Measurements from ENCODE around the gene RHBDL2.

- TF ChIP-seq CTCF (IDR thresholded peaks at IDR 0.05; ENCODE audit: low read depth, low read length) (no peak), MYC (IDR thresholded peaks at IDR 0.05; ENCODE audit: low read depth, low read length) (no peak), POLR2A (IDR thresholded peaks at IDR 0.05; ENCODE audit: extremely low read depth, insufficient read length) (no peak)
Observed at GRCh38 chr1:38918568-38918967, 23.1 kb downstream of the RHBDL2 start.

Data from NB4 (cell line).